ENCODE measurements around the gene FBXL17. TPM values are rescaled to one million over a fixed set of nuclear protein-coding genes. Genes with fewer than 3 reads are reported as not detected.

The FBXL17 gene
- total and polyA plus RNA-seq, 4 donors, result 2.1 to 14.1 (median 6.3) TPM

DNA sequence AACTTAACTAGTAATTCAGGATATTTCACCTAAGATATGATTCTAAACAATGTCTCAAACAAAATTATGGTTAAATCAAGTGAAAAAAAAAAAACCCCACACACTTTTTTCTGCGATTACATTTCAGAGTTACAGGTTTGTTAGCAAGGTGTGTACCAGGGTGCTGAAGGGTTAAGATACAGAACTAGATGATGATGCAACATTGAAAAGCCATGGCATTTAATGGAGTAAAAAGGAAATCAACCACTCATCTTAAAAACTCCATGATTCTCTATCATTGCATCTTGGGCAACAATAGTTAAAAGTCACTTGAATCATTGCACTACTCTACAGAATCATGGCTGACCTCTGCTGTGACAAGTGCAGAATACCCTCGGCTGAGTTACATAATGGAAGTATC, 440.9 kb downstream of the FBXL17 start:
- TF ChIP-seq YY1 (IDR thresholded peaks at IDR 0.05) (no peak), TAF1 (conservative IDR thresholded peaks at IDR 0.05) (no peak), NR2F2 (IDR thresholded peaks at IDR 0.05) (no peak), REST (IDR thresholded peaks at IDR 0.05) (no peak), FOXA1 (IDR thresholded peaks at IDR 0.05) (no peak), SP1 (IDR thresholded peaks at IDR 0.05) (no peak), EGR1 (IDR thresholded peaks at IDR 0.05; ENCODE audit: low read depth in 2 of 2) (no peak), HNF4A (conservative IDR thresholded peaks at IDR 0.05) (no peak), ATF3 (IDR thresholded peaks at IDR 0.05) (no peak), ZBTB33 (IDR thresholded peaks at IDR 0.05) (no peak), JUND (IDR thresholded peaks at IDR 0.05) (no peak), HNF4G (IDR thresholded peaks at IDR 0.05) (no peak), FOXA2 (IDR thresholded peaks at IDR 0.05) (no peak), RXRA (IDR thresholded peaks at IDR 0.05) (no peak), GABPA (IDR thresholded peaks at IDR 0.05 in 1 of 2, conservative IDR thresholded peaks at IDR 0.05 in 1 of 2) (no peak), RAD21 (IDR thresholded peaks at IDR 0.05) (no peak)
- TF ChIP-seq, protein P1, sequence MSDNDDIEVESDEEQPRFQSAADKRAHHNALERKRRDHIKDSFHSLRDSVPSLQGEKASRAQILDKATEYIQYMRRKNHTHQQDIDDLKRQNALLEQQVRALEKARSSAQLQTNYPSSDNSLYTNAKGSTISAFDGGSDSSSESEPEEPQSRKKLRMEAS (IDR thresholded peaks at IDR 0.05), result no peak
- TF ChIP-seq, protein P2, sequence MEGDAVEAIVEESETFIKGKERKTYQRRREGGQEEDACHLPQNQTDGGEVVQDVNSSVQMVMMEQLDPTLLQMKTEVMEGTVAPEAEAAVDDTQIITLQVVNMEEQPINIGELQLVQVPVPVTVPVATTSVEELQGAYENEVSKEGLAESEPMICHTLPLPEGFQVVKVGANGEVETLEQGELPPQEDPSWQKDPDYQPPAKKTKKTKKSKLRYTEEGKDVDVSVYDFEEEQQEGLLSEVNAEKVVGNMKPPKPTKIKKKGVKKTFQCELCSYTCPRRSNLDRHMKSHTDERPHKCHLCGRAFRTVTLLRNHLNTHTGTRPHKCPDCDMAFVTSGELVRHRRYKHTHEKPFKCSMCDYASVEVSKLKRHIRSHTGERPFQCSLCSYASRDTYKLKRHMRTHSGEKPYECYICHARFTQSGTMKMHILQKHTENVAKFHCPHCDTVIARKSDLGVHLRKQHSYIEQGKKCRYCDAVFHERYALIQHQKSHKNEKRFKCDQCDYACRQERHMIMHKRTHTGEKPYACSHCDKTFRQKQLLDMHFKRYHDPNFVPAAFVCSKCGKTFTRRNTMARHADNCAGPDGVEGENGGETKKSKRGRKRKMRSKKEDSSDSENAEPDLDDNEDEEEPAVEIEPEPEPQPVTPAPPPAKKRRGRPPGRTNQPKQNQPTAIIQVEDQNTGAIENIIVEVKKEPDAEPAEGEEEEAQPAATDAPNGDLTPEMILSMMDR (IDR thresholded peaks at IDR 0.05; ENCODE audit: low read depth, low read length, missing input control), result no peak
- H3K27me3 ChIP-seq (ENCODE audit: control insufficient read depth in 4 of 4, insufficient read depth in 4 of 4, low read length in 3 of 4), result no peaks in the 10 kb centered on the region
- no peak overlapping the region for H3K27ac ChIP-seq (ENCODE audit: low read depth in 1 of 2, low read length in 2 of 2)
- no peak for DNase-seq (ENCODE audit: low spot score)
- H3K9me3 ChIP-seq (ENCODE audit: control insufficient read depth in 4 of 4, low read length in 3 of 4), result no peaks in the 10 kb centered on the region
- no peak overlapping the region for H3K9ac ChIP-seq (ENCODE audit: low read depth in 1 of 2, low read length in 2 of 2)
- no peak overlapping the region for H3K4me3 ChIP-seq (ENCODE audit: low read depth in 1 of 3, low read length in 3 of 3)
- H3K36me3 ChIP-seq (ENCODE audit: control insufficient read depth in 4 of 4, insufficient read depth in 3 of 4, low read depth in 1 of 4, low read length in 3 of 4), result no peaks in the 10 kb centered on the region
- WGBS, result 88% methylated on average over 2 of the region's 2 CpGs
- H3K4me1 ChIP-seq (ENCODE audit: control insufficient read depth in 4 of 4, insufficient read depth in 4 of 4, low read length in 3 of 4), result no peaks in the 10 kb centered on the region

Measured in liver (tissue), 9 donors.